KMS-11 (cell line): ENCODE results near the gene LARGE1.

Source experiments
- H2AFZ ChIP-seq: fragments of 200-600 bp; sonication (generic); 2 replicates; pipeline ENCODE4 v1.6.1; 2016; ENCODE audit warnings: antibody characterized with exemption, mixed run types, low read depth
- H3K27ac ChIP-seq: fragments of 200-600 bp; sonication (generic); 2 replicates; pipeline ENCODE4 v1.6.1; 2016; ENCODE audit warnings: mild to moderate bottlenecking, mixed run types
- H3K27me3 ChIP-seq: fragments of 200-600 bp; sonication (generic); 2 replicates; pipeline ENCODE4 v1.6.1; 2017; ENCODE audit warnings: mild to moderate bottlenecking, low read depth, mixed run types, moderate library complexity; ENCODE audit not compliant: insufficient read depth
- H3K36me3 ChIP-seq: fragments of 200-600 bp; sonication (generic); 2 replicates; pipeline ENCODE4 v1.6.1; 2017; ENCODE audit warnings: mild to moderate bottlenecking, mixed run types; ENCODE audit not compliant: insufficient read depth
- H3K4me1 ChIP-seq: fragments of 200-600 bp; sonication (generic); 2 replicates; pipeline ENCODE4 v1.6.1; 2016; ENCODE audit warnings: mild to moderate bottlenecking, low read depth, mixed run types; ENCODE audit not compliant: poor library complexity, severe bottlenecking
- H3K4me2 ChIP-seq: fragments of 200-600 bp; sonication (generic); 2 replicates; pipeline ENCODE4 v1.7.0; 2016; ENCODE audit warnings: mild to moderate bottlenecking, mixed run types
- H3K4me3 ChIP-seq: fragments of 200-600 bp; sonication (generic); IDR thresholded peaks from 2 replicates; pipeline ENCODE4 v1.6.1; 2017; ENCODE audit warnings: low read depth, low read length, mixed read lengths; ENCODE audit not compliant: insufficient read depth
- H3K79me2 ChIP-seq: fragments of 200-600 bp; sonication (generic); 2 replicates; pipeline ENCODE4 v1.6.1; 2016; ENCODE audit warnings: low read depth, mixed run types; ENCODE audit not compliant: insufficient read depth
- H3K9ac ChIP-seq: fragments of 200-600 bp; sonication (generic); 2 replicates; pipeline ENCODE4 v1.6.1; 2016; ENCODE audit warnings: mild to moderate bottlenecking, mixed run types
- H4K20me1 ChIP-seq: fragments of 200-600 bp; sonication (generic); 2 replicates; pipeline ENCODE4 v1.6.1; 2016; ENCODE audit warnings: mild to moderate bottlenecking, mixed run types; ENCODE audit not compliant: insufficient read depth
- CTCF ChIP-seq: fragments of 200-600 bp; sonication (generic); conservative IDR thresholded peaks from 2 replicates; pipeline ENCODE4 v1.6.1; 2017; ENCODE audit warnings: low read depth, mild to moderate bottlenecking, antibody characterized with exemption, low read length, moderate library complexity, mixed read lengths

The LARGE1 gene

GRCh38 chr22:33883561-33883960 is 36.7 kb downstream of the LARGE1 start:
- H3K27ac ChIP-seq: no peak overlapping the region
- H3K4me2 ChIP-seq: no peak overlapping the region
- no peak overlapping the region for H3K4me3 ChIP-seq

GRCh38 chr22:33882991-33883390 is 37.3 kb downstream of the LARGE1 start:
- Histone ChIP-seq H3K36me3 (no peaks in the 10 kb centered on the region), H3K9ac (no peak overlapping the region), H3K27ac (no peak overlapping the region), H3K27me3 (no peaks in the 10 kb centered on the region), H3K79me2 (no peaks in the 10 kb centered on the region), H3K4me2 (no peak overlapping the region), H3K4me3 (no peak overlapping the region), H4K20me1 (no peaks in the 10 kb centered on the region), H2AFZ (no peak overlapping the region), H3K4me1 (no peaks in the 10 kb centered on the region)
- TF ChIP-seq CTCF: no peak

More at GRCh38 chr22:33883561-33883960, 36.7 kb downstream of the LARGE1 start:
- no peaks in the 10 kb centered on the region for H3K4me1 ChIP-seq
- H3K79me2 ChIP-seq: no peaks in the 10 kb centered on the region
- no peaks in the 10 kb centered on the region for H3K36me3 ChIP-seq
- H3K27me3 ChIP-seq: no peaks in the 10 kb centered on the region
- no peak for TF ChIP-seq CTCF
- no peak overlapping the region for H2AFZ ChIP-seq
- H4K20me1 ChIP-seq: no peaks in the 10 kb centered on the region
- H3K9ac ChIP-seq: no peak overlapping the region

GRCh38 chr22:33880986-33881385 is 39.3 kb downstream of the LARGE1 start:
- no peak overlapping the region for H3K9ac ChIP-seq
- H3K27me3 ChIP-seq: no peaks in the 10 kb centered on the region
- no peak for TF ChIP-seq CTCF
- H3K4me1 ChIP-seq: no peaks in the 10 kb centered on the region
- no peaks in the 10 kb centered on the region for H3K36me3 ChIP-seq
- H3K79me2 ChIP-seq: no peaks in the 10 kb centered on the region
- no peak overlapping the region for H3K4me2 ChIP-seq
- no peaks in the 10 kb centered on the region for H4K20me1 ChIP-seq
- H2AFZ ChIP-seq: no peak overlapping the region
- H3K4me3 ChIP-seq: no peak overlapping the region
- no peak overlapping the region for H3K27ac ChIP-seq

- Histone ChIP-seq H3K4me3 (no peak overlapping the region), H2AFZ (no peak overlapping the region), H3K4me1 (no peaks in the 10 kb centered on the region), H3K9ac (no peak overlapping the region), H3K79me2 (no peaks in the 10 kb centered on the region), H4K20me1 (no peaks in the 10 kb centered on the region), H3K4me2 (no peak overlapping the region), H3K27me3 (no peaks in the 10 kb centered on the region), H3K36me3 (no peaks in the 10 kb centered on the region), H3K27ac (no peak overlapping the region)
- TF ChIP-seq CTCF: no peak
Measured at GRCh38 chr22:33879796-33880195, 40.5 kb downstream of the LARGE1 start.
